Activated naive CD4-positive, alpha-beta T cell treated with anti-CD3 and anti-CD28 coated beads, Interleukin-2, amount 10 ng/mL, durations not matched to agents 7 days and 5 days (primary cell): ENCODE data around the gene ARSG.

Experiments
- CTCF ChIA-PET: fragments of 350-600 bp; sonication (Branson Sonifier 250); formaldehyde crosslinking; loops from one replicate; lab custom pipeline; 2021; ENCODE audit warnings: antibody characterized with exemption; lab: Charles Lee
- DNase-seq: peaks from one replicate; pipeline ENCODE4 v3.0.0-alpha.2; 2020
- H3K27ac Mint-ChIP-seq: one replicate; pipeline ENCODE4 v1.8.0; 2021; ENCODE audit warnings: mild to moderate bottlenecking, moderate library complexity, mixed read lengths
- H3K27me3 Mint-ChIP-seq: one replicate; pipeline ENCODE4 v1.8.0; 2021; ENCODE audit warnings: mild to moderate bottlenecking, mixed read lengths
- H3K36me3 Mint-ChIP-seq: one replicate; pipeline ENCODE4 v1.8.0; 2021; ENCODE audit warnings: mixed read lengths
- H3K4me1 Mint-ChIP-seq: one replicate; pipeline ENCODE4 v1.8.0; 2021; ENCODE audit warnings: mixed read lengths
- H3K4me3 Mint-ChIP-seq: one replicate; pipeline ENCODE4 v1.8.0; 2021; ENCODE audit warnings: mild to moderate bottlenecking, moderate library complexity, mixed read lengths
- H3K9me3 Mint-ChIP-seq: one replicate; pipeline ENCODE4 v1.8.0; 2021; ENCODE audit warnings: mixed read lengths

ARSG gene

DNA sequence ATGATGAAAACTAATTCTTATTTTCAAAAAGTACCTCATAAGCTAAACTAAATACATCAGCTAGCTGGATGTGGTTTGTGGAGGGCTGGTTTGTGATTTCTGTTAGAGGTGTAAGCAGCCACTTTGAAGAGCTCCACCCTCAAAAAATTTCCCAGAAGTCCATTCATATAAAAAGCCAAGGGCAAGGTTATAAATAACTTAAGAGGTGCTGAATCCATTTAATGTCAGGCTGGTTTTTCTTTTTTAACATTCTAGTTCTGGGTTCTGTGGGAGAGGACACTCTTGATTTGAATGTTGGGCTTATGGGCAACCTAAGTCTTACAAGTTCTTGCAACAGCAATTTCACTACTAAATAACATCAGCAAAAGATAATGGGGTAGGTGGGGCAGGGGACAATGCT lies 169.4 kb downstream of the ARSG start:
- peak overlapping the region; percentile 96 for H3K27ac Mint-ChIP-seq
- no peaks in the 10 kb centered on the region for H3K9me3 Mint-ChIP-seq
- peaks cover 4% of the 10 kb centered on the region for H3K27me3 Mint-ChIP-seq
- peak; percentile 66 for DNase-seq
- peaks cover 74% of the 10 kb centered on the region for H3K4me1 Mint-ChIP-seq
- H3K36me3 Mint-ChIP-seq: peaks cover 4% of the 10 kb centered on the region
- CTCF ChIA-PET: interaction anchor here (0.9 to 14.2 kb wide), 9 partner anchors 22 to 498 kb away, joined by 3 to 192 read pairs (median 4); no protein-coding TSS in a partner anchor
- peak overlapping the region; percentile 65 for H3K4me3 Mint-ChIP-seq

DNA sequence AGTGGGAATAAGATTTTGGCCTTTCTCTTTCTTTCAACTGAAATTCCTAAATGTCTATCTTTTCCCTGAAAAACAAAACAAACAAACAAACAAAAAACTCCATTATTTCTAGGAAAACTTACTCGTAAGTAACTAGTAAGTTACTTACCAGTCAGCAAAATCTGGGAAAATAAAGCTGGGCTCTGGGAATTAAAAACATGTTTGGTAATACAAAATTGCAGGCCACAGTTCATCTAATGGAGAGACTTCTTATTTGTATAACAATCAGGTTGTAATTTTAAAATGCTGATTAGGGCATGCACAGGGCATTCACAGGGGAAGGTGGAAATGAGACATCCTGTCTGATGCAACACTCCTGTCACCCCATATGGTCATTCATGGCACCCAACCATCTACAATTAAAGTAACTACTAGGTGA lies 169.8 kb downstream of the ARSG start:
- Mint-ChIP-seq H3K36me3 (peaks cover under 1% of the 10 kb centered on the region), H3K27me3 (peaks cover 4% of the 10 kb centered on the region), H3K27ac (peak overlapping the region; percentile 96), H3K4me1 (peaks cover 74% of the 10 kb centered on the region), H3K9me3 (no peaks in the 10 kb centered on the region), H3K4me3 (peak overlapping the region; percentile 65)
- DNase-seq: no peak
- CTCF ChIA-PET: interaction anchor here (0.9 to 14.2 kb wide), 11 partner anchors 22 to 498 kb away, joined by 3 to 192 read pairs (median 4); no protein-coding TSS in a partner anchor

DNA sequence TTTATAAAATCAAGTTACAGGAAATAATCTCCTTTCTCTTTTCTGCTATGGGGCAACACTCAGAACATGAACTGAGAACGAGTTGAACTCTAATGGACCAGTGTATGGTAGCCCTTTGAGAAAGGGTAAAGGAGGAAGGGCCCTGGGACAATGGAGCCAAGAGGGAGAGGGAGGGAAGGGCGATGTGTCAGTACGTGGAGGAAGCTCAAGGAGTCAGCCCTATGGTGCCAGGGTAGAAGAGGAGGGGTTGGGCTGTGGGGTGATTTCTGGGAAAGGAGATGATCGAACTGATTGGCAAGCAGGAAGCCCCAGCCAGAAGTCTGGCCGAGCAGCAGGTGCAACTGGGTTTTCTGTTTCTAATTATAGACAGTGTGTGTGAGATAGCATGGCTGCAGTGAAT lies 170.3 kb downstream of the ARSG start:
- peak overlapping the region; percentile 96 for H3K27ac Mint-ChIP-seq
- peak overlapping the region; percentile 32 for H3K4me3 Mint-ChIP-seq
- H3K36me3 Mint-ChIP-seq: no peaks in the 10 kb centered on the region
- peak; percentile 58 for DNase-seq
- H3K9me3 Mint-ChIP-seq: no peaks in the 10 kb centered on the region
- H3K27me3 Mint-ChIP-seq: peaks cover 4% of the 10 kb centered on the region
- CTCF ChIA-PET: interaction anchor here (1.2 to 14.2 kb wide), 12 partner anchors 20 to 499 kb away, joined by 3 to 192 read pairs (median 5); no protein-coding TSS in a partner anchor
- peaks cover 70% of the 10 kb centered on the region for H3K4me1 Mint-ChIP-seq

DNA sequence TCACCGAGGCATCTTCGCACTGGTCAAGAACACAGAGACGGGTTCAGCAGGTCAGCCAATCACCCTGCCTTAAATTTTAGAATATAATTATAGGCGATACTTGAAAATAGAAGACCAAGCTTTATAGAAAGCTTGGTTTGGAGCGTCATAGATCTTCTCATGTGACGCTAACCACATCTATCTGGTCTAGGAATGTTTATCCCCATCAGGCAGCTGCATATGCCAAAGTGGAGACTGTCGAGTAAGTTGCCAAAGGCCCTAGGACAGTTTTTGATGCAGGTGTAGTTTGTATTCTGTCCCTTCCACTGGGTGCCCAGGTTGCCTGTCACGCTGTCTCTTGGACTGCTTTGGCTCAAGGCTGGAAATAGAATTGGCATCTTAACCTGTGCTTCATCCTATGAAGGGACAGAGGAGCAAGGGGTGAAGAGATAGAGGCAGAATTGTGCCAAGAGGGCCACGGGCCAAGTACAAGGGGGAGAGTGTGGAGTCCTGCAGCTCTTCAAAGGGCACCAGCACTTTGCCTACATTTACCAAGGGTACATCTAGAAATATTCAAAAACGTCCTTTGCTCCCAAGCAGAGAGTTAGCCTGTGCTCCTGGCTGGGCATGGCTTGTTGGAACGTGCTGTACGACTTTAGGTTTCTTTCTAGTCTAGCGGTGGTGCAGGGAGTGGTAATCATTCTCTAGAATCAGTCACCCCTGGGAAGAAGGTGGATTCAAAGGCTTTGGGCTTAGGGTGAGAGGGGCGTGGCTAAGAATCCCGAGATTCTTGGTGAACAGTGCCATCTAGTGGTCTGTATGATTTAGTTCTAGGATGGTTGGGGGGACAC lies 171.3 kb downstream of the ARSG start:
- CTCF ChIA-PET: interaction anchor here (0.6 to 14.2 kb wide), 18 partner anchors 19 to 504 kb away, joined by 3 to 192 read pairs (median 4); no protein-coding TSS in a partner anchor
- Mint-ChIP-seq H3K4me3 (peak overlapping the region; percentile 3), H3K27ac (peak overlapping the region; percentile 96), H3K4me1 (peaks cover 64% of the 10 kb centered on the region), H3K9me3 (no peaks in the 10 kb centered on the region), H3K36me3 (no peaks in the 10 kb centered on the region), H3K27me3 (peaks cover 8% of the 10 kb centered on the region)
- peak; percentile 79 for DNase-seq

DNA sequence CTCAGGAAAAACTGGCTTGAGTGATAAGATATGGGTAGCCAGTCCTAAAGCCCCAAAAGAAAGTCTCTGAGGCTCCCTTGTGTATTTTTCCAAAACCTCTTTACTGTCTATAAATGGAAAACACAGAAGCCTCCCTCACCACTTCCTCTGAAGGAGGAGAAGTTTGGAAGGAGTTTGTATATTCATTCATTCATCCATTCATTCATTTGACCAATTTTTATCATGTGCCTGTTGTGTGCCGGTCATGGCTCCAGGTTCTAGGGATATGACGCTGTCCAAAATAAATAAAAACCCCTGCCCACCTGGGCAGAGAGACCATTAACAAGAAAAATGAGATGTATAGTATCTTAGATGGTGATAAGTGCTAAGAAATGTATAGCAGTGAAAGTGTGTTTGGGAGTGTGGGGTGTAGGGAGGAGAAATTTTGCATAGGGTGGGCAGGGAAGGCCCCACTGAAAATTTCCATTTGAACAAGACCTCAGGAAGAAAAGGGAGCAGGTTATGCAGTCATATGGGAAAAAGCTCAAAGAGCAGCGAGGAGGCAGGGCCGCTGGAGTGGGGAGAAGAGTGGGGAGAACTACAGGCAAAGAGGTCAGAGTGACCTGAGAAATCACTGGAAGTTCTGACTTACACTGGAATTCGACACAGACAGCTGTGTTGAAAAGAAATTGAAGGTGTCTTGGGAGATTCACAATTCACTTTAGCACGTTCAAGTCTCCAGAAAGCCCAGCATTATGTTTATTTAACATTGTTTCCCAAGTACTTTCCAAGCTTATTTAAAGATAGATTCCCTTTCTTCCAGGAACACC lies 172.1 kb downstream of the ARSG start:
- Mint-ChIP-seq H3K4me3 (no peak overlapping the region), H3K36me3 (no peaks in the 10 kb centered on the region), H3K4me1 (peaks cover 56% of the 10 kb centered on the region), H3K9me3 (no peaks in the 10 kb centered on the region), H3K27ac (peak overlapping the region; percentile 96), H3K27me3 (peaks cover 12% of the 10 kb centered on the region)
- no peak for DNase-seq
- CTCF ChIA-PET: interaction anchor here (0.6 to 14.2 kb wide), 12 partner anchors 9 to 445 kb away, joined by 3 to 192 read pairs (median 4); no protein-coding TSS in a partner anchor

DNA sequence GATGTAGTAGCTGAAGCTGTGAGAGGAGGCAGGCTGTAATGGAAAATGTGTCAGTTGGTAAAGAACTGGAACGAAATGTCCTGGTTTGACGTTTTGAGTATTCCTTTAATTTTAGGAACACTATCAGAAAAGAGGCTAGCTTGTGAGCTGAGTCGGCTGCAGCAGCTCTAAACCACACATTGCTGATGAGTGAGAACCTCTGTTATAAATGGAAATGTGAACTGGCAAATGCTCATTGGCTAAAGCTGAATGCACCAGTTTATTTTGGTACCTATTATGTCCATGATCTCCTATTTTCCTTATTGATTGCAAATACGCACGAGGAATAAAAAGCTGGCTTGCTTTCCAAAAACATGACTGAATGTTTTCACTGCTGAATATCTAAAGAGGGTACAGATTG lies 177.0 kb downstream of the ARSG start:
- no peak for DNase-seq
- H3K27ac Mint-ChIP-seq: no peak overlapping the region
- H3K9me3 Mint-ChIP-seq: no peaks in the 10 kb centered on the region
- peaks cover 42% of the 10 kb centered on the region for H3K27me3 Mint-ChIP-seq
- peaks cover 9% of the 10 kb centered on the region for H3K4me1 Mint-ChIP-seq
- no peaks in the 10 kb centered on the region for H3K36me3 Mint-ChIP-seq
- CTCF ChIA-PET: interaction anchor here (0.8 to 14.2 kb wide), 8 partner anchors 20 to 490 kb away, joined by 3 to 192 read pairs (median 3); no protein-coding TSS in a partner anchor
- H3K4me3 Mint-ChIP-seq: no peak overlapping the region

DNA sequence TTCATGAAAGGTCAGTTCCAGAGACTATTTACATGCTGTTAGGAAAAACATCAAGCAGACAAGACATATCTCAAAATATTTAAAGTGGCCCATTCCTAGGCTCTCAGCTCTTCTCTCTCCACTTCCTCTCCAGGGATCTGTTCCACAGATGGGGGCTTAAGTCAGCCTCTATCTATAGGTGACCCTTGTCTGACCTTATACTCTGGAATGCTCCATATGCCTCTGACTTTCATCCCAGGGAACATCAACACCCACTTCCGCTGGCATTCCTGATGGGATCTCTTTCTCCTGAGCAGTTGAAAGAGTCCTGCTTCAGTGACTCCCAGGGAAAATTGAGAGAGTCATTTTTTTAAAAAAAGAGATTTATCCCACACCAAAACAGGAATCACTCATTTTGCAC lies 177.5 kb downstream of the ARSG start:
- peaks cover 42% of the 10 kb centered on the region for H3K27me3 Mint-ChIP-seq
- CTCF ChIA-PET: interaction anchor here (0.8 to 14.2 kb wide), 6 partner anchors 20 to 307 kb away, joined by 3 to 192 read pairs (median 3); no protein-coding TSS in a partner anchor
- no peaks in the 10 kb centered on the region for H3K9me3 Mint-ChIP-seq
- no peak for DNase-seq
- no peaks in the 10 kb centered on the region for H3K36me3 Mint-ChIP-seq
- peaks cover 7% of the 10 kb centered on the region for H3K4me1 Mint-ChIP-seq
- no peak overlapping the region for H3K27ac Mint-ChIP-seq
- H3K4me3 Mint-ChIP-seq: no peak overlapping the region
